ENCODE measurements around the gene ATP5PD.

GRCh38 chr17:75063201-75063600 is 16.4 kb upstream of the ATP5PD start:
- no peak for TF ChIP-seq KLF16 (tag by site-specific recombination; IDR thresholded peaks at IDR 0.05)
- no peak for TF ChIP-seq HOXA7 (CRISPR knock-in tag; IDR thresholded peaks at IDR 0.05; ENCODE audit: borderline replicate concordance)
- TF ChIP-seq TSHZ1 (tag by site-specific recombination; IDR thresholded peaks at IDR 0.05; ENCODE audit: borderline replicate concordance), result no peak
- TF ChIP-seq ZNF768 (tag by site-specific recombination; IDR thresholded peaks at IDR 0.05), result no peak
- TF ChIP-seq ZNF335 (tag by site-specific recombination; conservative IDR thresholded peaks at IDR 0.05), result no peak
- no peak for TF ChIP-seq ELK4 (IDR thresholded peaks at IDR 0.05; ENCODE audit: borderline replicate concordance, low read depth, low read length)
- TF ChIP-seq PATZ1 (tag by site-specific recombination; IDR thresholded peaks at IDR 0.05), result no peak
